A673 (cell line): ENCODE data around the gene NYNRIN.

Source experiments
- CTCF ChIP-seq: fragments of 300-800, 200-600 bp; sonication (generic); conservative IDR thresholded peaks from 2 replicates; pipeline ENCODE4 v1.5.1; 2017; ENCODE audit warnings: low read depth, mild to moderate bottlenecking, antibody characterized with exemption, low read length, moderate library complexity, mixed read lengths
- EZH2 ChIP-seq: fragments of 200-600 bp; sonication (generic); IDR thresholded peaks from 2 replicates; pipeline ENCODE4 v1.6.1; 2017; ENCODE audit warnings: borderline replicate concordance, low read depth, mild to moderate bottlenecking, mixed read lengths, antibody characterized with exemption, low read length; ENCODE audit not compliant: poor library complexity, severe bottlenecking

GRCh38 chr14:24394275-24394674 is 4.5 kb upstream of the NYNRIN start:
- no peak for TF ChIP-seq CTCF
- no peak for TF ChIP-seq EZH2
